ENCODE measurements around the gene MKX.

DNA sequence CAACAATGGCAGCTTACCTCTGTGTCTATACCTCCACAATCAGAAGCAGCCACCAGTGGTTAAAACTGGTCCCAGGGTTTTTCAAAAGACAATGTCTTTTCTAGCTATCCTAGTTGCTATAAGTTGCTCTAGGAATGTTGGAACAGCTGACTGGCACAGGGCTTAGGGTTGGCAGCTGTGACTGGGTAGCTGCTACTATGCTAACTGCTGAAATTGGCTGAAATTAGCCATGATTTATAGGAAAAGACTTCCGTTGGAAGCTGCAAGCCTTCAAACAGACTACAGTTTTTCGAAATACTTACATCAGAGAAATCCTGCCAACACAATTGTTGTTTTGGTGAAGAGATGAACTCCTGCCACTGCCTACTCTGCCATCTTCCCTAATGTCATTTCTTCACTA, 102.3 kb downstream of the MKX start:
- TF ChIP-seq POLR2A (IDR thresholded peaks at IDR 0.05), result no peak
- TF ChIP-seq, protein P1, sequence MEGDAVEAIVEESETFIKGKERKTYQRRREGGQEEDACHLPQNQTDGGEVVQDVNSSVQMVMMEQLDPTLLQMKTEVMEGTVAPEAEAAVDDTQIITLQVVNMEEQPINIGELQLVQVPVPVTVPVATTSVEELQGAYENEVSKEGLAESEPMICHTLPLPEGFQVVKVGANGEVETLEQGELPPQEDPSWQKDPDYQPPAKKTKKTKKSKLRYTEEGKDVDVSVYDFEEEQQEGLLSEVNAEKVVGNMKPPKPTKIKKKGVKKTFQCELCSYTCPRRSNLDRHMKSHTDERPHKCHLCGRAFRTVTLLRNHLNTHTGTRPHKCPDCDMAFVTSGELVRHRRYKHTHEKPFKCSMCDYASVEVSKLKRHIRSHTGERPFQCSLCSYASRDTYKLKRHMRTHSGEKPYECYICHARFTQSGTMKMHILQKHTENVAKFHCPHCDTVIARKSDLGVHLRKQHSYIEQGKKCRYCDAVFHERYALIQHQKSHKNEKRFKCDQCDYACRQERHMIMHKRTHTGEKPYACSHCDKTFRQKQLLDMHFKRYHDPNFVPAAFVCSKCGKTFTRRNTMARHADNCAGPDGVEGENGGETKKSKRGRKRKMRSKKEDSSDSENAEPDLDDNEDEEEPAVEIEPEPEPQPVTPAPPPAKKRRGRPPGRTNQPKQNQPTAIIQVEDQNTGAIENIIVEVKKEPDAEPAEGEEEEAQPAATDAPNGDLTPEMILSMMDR (IDR thresholded peaks at IDR 0.05), result no peak

All from breast epithelium (tissue), 3 donors.